Endothelial cell of umbilical vein (primary cell): ENCODE measurements around the gene LIG4. TPM values are rescaled to one million over a fixed set of nuclear protein-coding genes. Genes with fewer than 3 reads are reported as not detected.

Experiments
- BruUV-seq: library from RNA; stranded (reverse); fragments of 400-500 nt; replicated peaks from 2 replicates; lab custom pipeline; 2021; lab: Mats Ljungman, UMichigan
- CTCF ChIA-PET: fragments of 300-600, 350-600 bp; sonication (Branson Sonifier 250); formaldehyde crosslinking; loops from one replicate; lab custom pipeline; 2021; ENCODE audit warnings: antibody characterized with exemption, inconsistent platforms; lab: Charles Lee
- POLR2A ChIA-PET: fragments of 300-600, 350-600 bp; sonication (Branson Sonifier 250); formaldehyde crosslinking; loops from one replicate; lab custom pipeline; 2021; ENCODE audit warnings: antibody characterized with exemption, inconsistent platforms; lab: Charles Lee
- DNase-seq: peaks from one replicate; pipeline ENCODE4 v3.0.0-alpha.2; 2011; ENCODE audit warnings: low read depth, low spot score
- FAIRE-seq: peaks from 2 replicates; lab custom pipeline; 2011; peaks lifted over from hg19 to GRCh38; lab: Jason Lieb, UNC
- H2AFZ ChIP-seq: 2 replicates; pipeline ENCODE4 v1.6.0; 2012; ENCODE audit warnings: low read depth, low read length, control low read depth, inconsistent platforms
- H3K27ac ChIP-seq: 2 replicates; pipeline ENCODE4 v1.5.1; 2011; ENCODE audit warnings: low read depth, mild to moderate bottlenecking, control low read depth, low read length, moderate library complexity; ENCODE audit not compliant: insufficient read depth
- H3K27me3 ChIP-seq, 2 experiments: 2 replicates each; pipeline versions ENCODE4 v1.6.0 to v1.6.1; 2011; ENCODE audit warnings: low read length in 2 of 2, mixed read lengths in 1 of 2; ENCODE audit not compliant: control insufficient read depth in 2 of 2, insufficient read depth in 2 of 2
- H3K36me3 ChIP-seq, 2 experiments: 2 replicates in 1 of 2; 3 replicates in 1 of 2; pipeline ENCODE4 v1.5.1; 2011; ENCODE audit warnings: low read length in 2 of 2, mild to moderate bottlenecking in 1 of 2, moderate library complexity in 1 of 2; ENCODE audit not compliant: control insufficient read depth in 2 of 2, insufficient read depth in 2 of 2; ENCODE audit errors: extremely low read depth in 1 of 2
- H3K4me1 ChIP-seq: 3 replicates; pipeline ENCODE4 v1.5.1; 2011; ENCODE audit warnings: mild to moderate bottlenecking, low read length; ENCODE audit not compliant: control insufficient read depth, insufficient read depth; ENCODE audit errors: extremely low read depth
- H3K4me2 ChIP-seq: 2 replicates; pipeline ENCODE4 v1.6.1; 2011; ENCODE audit warnings: low read length, control low read depth, mixed read lengths; ENCODE audit not compliant: insufficient read depth
- H3K4me3 ChIP-seq, 3 experiments: fragments of 200-600 bp in 1 of 3; sonication (generic), shearing (Covaris generic) in 1 of 3; replicated peaks in 1 of 3; 2 replicates each; pipeline ENCODE4 v1.5.1; 2011 to 2016; ENCODE audit warnings: control low read depth in 3 of 3, low read length in 3 of 3, mild to moderate bottlenecking in 2 of 3, inconsistent platforms in 1 of 3, low read depth in 1 of 3, moderate library complexity in 1 of 3; ENCODE audit not compliant: insufficient read depth in 1 of 3
- H3K79me2 ChIP-seq: 2 replicates; pipeline ENCODE4 v1.6.0; 2012; ENCODE audit warnings: low read length, inconsistent platforms; ENCODE audit not compliant: control insufficient read depth, insufficient read depth
- H3K9ac ChIP-seq: replicated peaks from 2 replicates; pipeline ENCODE3; 2011; ENCODE audit warnings: low read length, control low read depth; ENCODE audit not compliant: insufficient read depth; ENCODE audit errors: extremely low read depth
- H3K9me1 ChIP-seq: replicated peaks from 3 replicates; pipeline ENCODE4 v1.6.0; 2011; ENCODE audit warnings: mild to moderate bottlenecking, low read length; ENCODE audit not compliant: control insufficient read depth, insufficient read depth; ENCODE audit errors: extremely low read depth
- H3K9me3 ChIP-seq: replicated peaks from 2 replicates; pipeline ENCODE4 v1.5.1; 2012; ENCODE audit warnings: low read length, inconsistent platforms; ENCODE audit not compliant: control insufficient read depth, insufficient read depth
- H4K20me1 ChIP-seq: replicated peaks from 2 replicates; pipeline ENCODE3; 2011; ENCODE audit warnings: mild to moderate bottlenecking, low read length; ENCODE audit not compliant: control insufficient read depth, insufficient read depth; ENCODE audit errors: extremely low read depth
- CTCF ChIP-seq, 2 donors: IDR thresholded peaks; 1 replicate in 1 of 2; 2 replicates in 1 of 2; pipeline ENCODE4 v1.5.1; 2011; ENCODE audit warnings: low read length in 2 of 2, mild to moderate bottlenecking in 2 of 2, moderate library complexity in 2 of 2, control low read depth in 1 of 2, inconsistent platforms in 1 of 2, low read depth in 1 of 2; ENCODE audit not compliant: insufficient read depth in 1 of 2; ENCODE audit errors: extremely low read depth in 1 of 2
- EZH2 ChIP-seq: IDR thresholded peaks from 2 replicates; pipeline ENCODE4 v1.6.1; 2012; ENCODE audit warnings: borderline replicate concordance, low read depth, mild to moderate bottlenecking, moderate library complexity, low read length, inconsistent platforms; ENCODE audit not compliant: severe bottlenecking
- FOS ChIP-seq: IDR thresholded peaks from 2 replicates; pipeline ENCODE4 v1.6.1; 2011; ENCODE audit warnings: mild to moderate bottlenecking, low read length, moderate library complexity, borderline replicate concordance; ENCODE audit not compliant: insufficient read depth
- GATA2 ChIP-seq: IDR thresholded peaks from 2 replicates; pipeline ENCODE4 v1.7.0; 2011; ENCODE audit warnings: low read depth, mild to moderate bottlenecking, moderate library complexity, mixed read lengths, low read length; ENCODE audit not compliant: insufficient read length, insufficient read depth
- JUN ChIP-seq: IDR thresholded peaks from 2 replicates; pipeline ENCODE4 v1.6.1; 2011; ENCODE audit warnings: borderline replicate concordance, low read depth; ENCODE audit not compliant: insufficient read length, insufficient read depth
- MYC ChIP-seq: IDR thresholded peaks from one replicate; pipeline ENCODE4 v1.6.1; 2011; ENCODE audit warnings: mild to moderate bottlenecking, low read depth, low read length
- POLR2A ChIP-seq: IDR thresholded peaks from 2 replicates; pipeline ENCODE4 v1.6.1; 2012; ENCODE audit warnings: low read depth, mild to moderate bottlenecking, control low read depth, low read length
- POLR2AphosphoS5 ChIP-seq: IDR thresholded peaks from 2 replicates; pipeline ENCODE4 v1.6.1; 2012; ENCODE audit warnings: low read depth, mild to moderate bottlenecking, control low read depth, low read length, moderate library complexity; ENCODE audit not compliant: insufficient read depth
- dilution Hi-C: fragments of 300-500 bp; cut with MboI; formaldehyde crosslinking; loops from one replicate; pipeline ENCODE4 v1.15.0; 2019; ENCODE audit warnings: low sequenced_read_pairs; ENCODE audit not compliant: extremely low pct_ligation_motif_present
- intact Hi-C: fragments of 100-400 bp; cut with micrococcal nuclease; formaldehyde crosslinking; loops from one replicate; pipeline ENCODE4 v1.10.0; 2022
- polyA plus RNA-seq, 4 experiments: library from polyadenylated mRNA; depleted of rRNA in 3 of 4; stranded (reverse) in 3 of 4; unstranded in 1 of 4; fragments of >200 nt; gene quantifications; 2 replicates each; pipeline versions ENCODE4 v1.2.1 to v1.2.3, GENCODE V29; 2011 to 2012; ENCODE audit warnings: missing spikeins in 1 of 4
- total RNA-seq: library from RNA; stranded (reverse); gene quantifications from 2 replicates; pipeline ENCODE4 v1.2.3, GENCODE V29; 2021
- TF ChIP-seq, protein P1 (sequence below): IDR thresholded peaks from 2 replicates; pipeline ENCODE4 v1.6.1; 2011; ENCODE audit not compliant: insufficient read depth, insufficient read length

LIG4 gene
- total and polyA plus RNA-seq, 2 donors (not counting 3 experiments of a cell fraction or from before 2014, with no cell fraction given), result 3.0 to 9.2 TPM

GRCh38 chr13:108158746-108159145, 56.6 kb downstream of the LIG4 start:
- Histone ChIP-seq H3K9ac (no peak overlapping the region), H4K20me1 (no peaks in the 10 kb centered on the region), H3K9me3 (no peaks in the 10 kb centered on the region), H3K27ac (no peak overlapping the region), H3K4me2 (no peak overlapping the region), H3K9me1 (no peaks in the 10 kb centered on the region), H3K36me3 (no peaks in the 10 kb centered on the region), H3K4me1 (no peaks in the 10 kb centered on the region), H2AFZ (no peak overlapping the region), H3K27me3 (no peaks in the 10 kb centered on the region), H3K79me2 (no peaks in the 10 kb centered on the region), H3K4me3 (no peak overlapping the region)
- TF ChIP-seq GATA2 (no peak), MYC (no peak), POLR2A (no peak), JUN (no peak), POLR2AphosphoS5 (no peak), FOS (no peak), CTCF (IDR thresholded peaks at IDR 0.05; ENCODE audit: extremely low read depth in 1 of 2, insufficient read depth in 1 of 2, low read depth in 1 of 2, low read length in 2 of 2) (no peak), EZH2 (no peak)
- TF ChIP-seq, protein P1, sequence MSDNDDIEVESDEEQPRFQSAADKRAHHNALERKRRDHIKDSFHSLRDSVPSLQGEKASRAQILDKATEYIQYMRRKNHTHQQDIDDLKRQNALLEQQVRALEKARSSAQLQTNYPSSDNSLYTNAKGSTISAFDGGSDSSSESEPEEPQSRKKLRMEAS, result no peak
- ChIA-PET POLR2A (no interaction called here), CTCF (interaction anchor here (0.9 kb wide), 1 partner anchor 953 kb away, joined by 3 read pairs; no protein-coding TSS in a partner anchor)
- dilution Hi-C loops (no loop called here), intact Hi-C loops (loop anchor here (5.0 to 10.0 kb wide), 4 partner anchors 291 to 1014 kb away; a partner anchor contains a TSS)
- FAIRE-seq (no peak), DNase-seq (no peak)
- no TSS peak for BruUV-seq

Other genes with a start within 250 kb of the LIG4 start
- 6.2 and 7.2 TPM in 2 replicates for gene ABHD13, start 2.9 kb upstream of the LIG4 start, total RNA-seq
- 2.9 and 3.9 TPM in 2 replicates for gene ABHD13, start 2.9 kb upstream of the LIG4 start, polyA plus RNA-seq
- gene TNFSF13B, start 54.2 kb upstream of the LIG4 start, total RNA-seq, result 1.2 and 1.4 TPM in 2 replicates
- 0.08 and 0.18 TPM in 2 replicates for gene TNFSF13B, start 54.2 kb upstream of the LIG4 start, polyA plus RNA-seq